Fibroblast of the aortic adventitia (primary cell): ENCODE data around the gene PLRG1. TPM values are rescaled to one million over a fixed set of nuclear protein-coding genes. Genes with fewer than 3 reads are reported as not detected.
"Not testable (repeated sequence)": the region's sequence is repeated elsewhere in the genome, so short reads cannot be mapped to it uniquely, and the experiment has no call there.

Experiments
- DNase-seq: peaks from one replicate; pipeline ENCODE4 v3.0.0-alpha.2; 2010; ENCODE audit warnings: low read depth
- H3K4me3 ChIP-seq: 2 replicates; pipeline ENCODE4 v1.5.1; 2011; ENCODE audit warnings: low read depth, mild to moderate bottlenecking, control low read depth, low read length, moderate library complexity
- CTCF ChIP-seq: IDR thresholded peaks from 2 replicates; pipeline ENCODE4 v1.5.1; 2011; ENCODE audit warnings: mild to moderate bottlenecking, low read length, control low read depth, inconsistent platforms; ENCODE audit not compliant: insufficient read depth
- total RNA-seq: library from RNA; depleted of rRNA; stranded (reverse); fragments of >200 nt; gene quantifications from 2 replicates; pipeline ENCODE4 v1.2.3, GENCODE V29; 2012; ENCODE audit warnings: low replicate concordance

The PLRG1 gene
- total RNA-seq, result 59.2 and 79.6 TPM in 2 replicates

- DNase-seq, result peak; percentile 94
- peak; percentile 46 for TF ChIP-seq CTCF
- H3K4me3 ChIP-seq, result peak within 1 kb of the TSS; percentile 78
Measured at GRCh38 chr4:154549894-154550790, at the start of gene PLRG1. Gene PLRG1 (minus strand): TSS chr4:154550400. CDS start chr4:154550308, 92 bp downstream.

- TF ChIP-seq CTCF, result no peak
- no peak for DNase-seq
- no peak overlapping the region for H3K4me3 ChIP-seq
Measured at GRCh38 chr4:154597798-154598774, 47.9 kb upstream of the PLRG1 start.

- H3K4me3 ChIP-seq, DNase-seq: not testable (repeated sequence)
Measured at GRCh38 chr4:154597281-154597680, 47.1 kb upstream of the PLRG1 start.

- DNase-seq, result no peak
- no peak for TF ChIP-seq CTCF
- H3K4me3 ChIP-seq, result no peak overlapping the region
Measured at GRCh38 chr4:154595807-154596206, 45.6 kb upstream of the PLRG1 start.

- DNase-seq, H3K4me3 ChIP-seq: not testable (repeated sequence)
Measured at GRCh38 chr4:154594343-154594742, 44.1 kb upstream of the PLRG1 start.

- DNase-seq, result no peak
- H3K4me3 ChIP-seq, result no peak overlapping the region
- no peak for TF ChIP-seq CTCF
Measured at GRCh38 chr4:154593868-154594267, 43.7 kb upstream of the PLRG1 start.

GRCh38 chr4:154591890-154592289, 41.7 kb upstream of the PLRG1 start:
- H3K4me3 ChIP-seq, result no peak overlapping the region
- DNase-seq, result no peak
- TF ChIP-seq CTCF, result no peak
